CD14-positive monocyte (primary cell): ENCODE measurements around the gene TLNRD1. TPM values are rescaled to one million over a fixed set of nuclear protein-coding genes. Genes with fewer than 3 reads are reported as not detected.
A peak's percentile ranks its signal among the peaks of the same experiment; 100 is the strongest.

Source experiments
- DNase-seq, 3 donors: peaks; one replicate each; pipeline ENCODE4 v3.0.0-alpha.2; 2011 to 2022
- H2AFZ ChIP-seq: 2 replicates; pipeline ENCODE4 v1.6.0; 2012; ENCODE audit warnings: mild to moderate bottlenecking, low read depth, low read length, inconsistent platforms; ENCODE audit not compliant: insufficient read depth, poor library complexity, severe bottlenecking
- H3K27ac ChIP-seq, 2 donors: 1 replicate in 1 of 2; 2 replicates in 1 of 2; pipeline ENCODE4 v1.5.1; 2012 to 2013; ENCODE audit warnings: low read length in 2 of 2, control low read depth in 1 of 2, inconsistent platforms in 1 of 2, low read depth in 1 of 2, mild to moderate bottlenecking in 1 of 2
- H3K27me3 ChIP-seq, 2 donors: one replicate each; pipeline versions ENCODE4 v1.6.0 to v1.6.1; 2011 to 2013; ENCODE audit warnings: low read length in 2 of 2; ENCODE audit not compliant: control insufficient read depth in 2 of 2, insufficient read depth in 2 of 2
- H3K36me3 ChIP-seq, 2 donors: replicated peaks in 1 of 2; 1 replicate in 1 of 2; 2 replicates in 1 of 2; pipeline versions ENCODE4 v1.5.1 to v1.6.1; 2012 to 2013; ENCODE audit warnings: low read length in 2 of 2, control low read depth in 1 of 2, inconsistent platforms in 1 of 2, mild to moderate bottlenecking in 1 of 2; ENCODE audit not compliant: insufficient read depth in 2 of 2, control insufficient read depth in 1 of 2
- H3K4me1 ChIP-seq, 2 donors: 1 replicate in 1 of 2; 2 replicates in 1 of 2; pipeline versions ENCODE4 v1.5.1 to v1.6.1; 2012 to 2013; ENCODE audit warnings: low read length in 2 of 2, control low read depth in 1 of 2, inconsistent platforms in 1 of 2, mild to moderate bottlenecking in 1 of 2, moderate library complexity in 1 of 2; ENCODE audit not compliant: insufficient read depth in 2 of 2, control insufficient read depth in 1 of 2
- H3K4me2 ChIP-seq: replicated peaks from 2 replicates; pipeline ENCODE3; 2012; ENCODE audit warnings: low read length, moderate library complexity, mild to moderate bottlenecking; ENCODE audit not compliant: poor library complexity, severe bottlenecking; ENCODE audit errors: extremely low read depth
- H3K4me3 ChIP-seq, 3 experiments: fragments of 200-600 bp in 1 of 3; sonication (generic) in 1 of 3; replicated peaks in 1 of 3; 1 replicate in 2 of 3; 2 replicates in 1 of 3; pipeline ENCODE4 v1.5.1; 2011 to 2013; ENCODE audit warnings: low read length in 3 of 3, mild to moderate bottlenecking in 3 of 3, control low read depth in 2 of 3, low read depth in 2 of 3, inconsistent platforms in 1 of 3, moderate library complexity in 1 of 3
- H3K79me2 ChIP-seq: 2 replicates; pipeline ENCODE4 v1.6.0; 2012; ENCODE audit warnings: mild to moderate bottlenecking, control low read depth, inconsistent platforms, low read length, moderate library complexity; ENCODE audit not compliant: insufficient read depth
- H3K9ac ChIP-seq: 2 replicates; pipeline ENCODE4 v1.6.0; 2017; ENCODE audit warnings: low read length, mild to moderate bottlenecking; ENCODE audit not compliant: insufficient read depth, poor library complexity, severe bottlenecking
- H3K9me3 ChIP-seq, 2 donors: replicated peaks in 1 of 2; 1 replicate in 1 of 2; 2 replicates in 1 of 2; pipeline versions ENCODE4 v1.5.1 to v1.6.1; 2012 to 2013; ENCODE audit warnings: low read length in 2 of 2, control low read depth in 1 of 2; ENCODE audit not compliant: control insufficient read depth in 1 of 2, insufficient read depth in 1 of 2
- H4K20me1 ChIP-seq: 2 replicates; pipeline ENCODE4 v1.6.0; 2012; ENCODE audit warnings: mild to moderate bottlenecking, low read length, control low read depth, moderate library complexity; ENCODE audit not compliant: insufficient read depth
- H3K27ac Mint-ChIP-seq, 7 donors: one replicate each; pipeline ENCODE4 v1.8.0; 2020; ENCODE audit warnings: mild to moderate bottlenecking in 7 of 7, mixed read lengths in 7 of 7, moderate library complexity in 6 of 7, inconsistent platforms in 2 of 7
- H3K27me3 Mint-ChIP-seq, 3 donors: one replicate each; pipeline ENCODE4 v1.8.0; 2021 to 2022; ENCODE audit warnings: low read depth in 3 of 3, mild to moderate bottlenecking in 3 of 3, mixed read lengths in 3 of 3, moderate library complexity in 3 of 3, inconsistent platforms in 1 of 3
- H3K36me3 Mint-ChIP-seq, 2 donors: one replicate each; pipeline ENCODE4 v1.8.0; 2020; ENCODE audit warnings: mixed read lengths in 2 of 2, inconsistent platforms in 1 of 2, mild to moderate bottlenecking in 1 of 2
- H3K4me1 Mint-ChIP-seq: one replicate; pipeline ENCODE4 v1.8.0; 2020; ENCODE audit warnings: mild to moderate bottlenecking, mixed read lengths
- H3K4me3 Mint-ChIP-seq, 2 donors: one replicate each; pipeline ENCODE4 v1.8.0; 2020; ENCODE audit warnings: mild to moderate bottlenecking in 2 of 2, mixed read lengths in 2 of 2, moderate library complexity in 1 of 2
- H3K9me3 Mint-ChIP-seq, 7 donors: one replicate each; pipeline ENCODE4 v1.8.0; 2020 to 2022; ENCODE audit warnings: mixed read lengths in 7 of 7, mild to moderate bottlenecking in 6 of 7, moderate library complexity in 6 of 7, inconsistent platforms in 2 of 7
- CTCF ChIP-seq: fragments of 200-600 bp; IDR thresholded peaks from one replicate; pipeline ENCODE4 v1.8.0; 2022; ENCODE audit warnings: antibody characterized with exemption, mild to moderate bottlenecking
- WGBS: methylation state at CpG from one replicate; pipeline ENCODE4 v1.1.5; 2013; ENCODE audit warnings: missing lambda C conversion rate; ENCODE audit not compliant: insufficient coverage; 5-methylcytosine and 5-hydroxymethylcytosine counted together
- intact Hi-C, 2 donors: fragments of 100-400 bp; cut with micrococcal nuclease; formaldehyde crosslinking; loops; one replicate each; pipeline versions ENCODE4 v1.15.0 to v1.15.1; 2023
- polyA plus RNA-seq, 3 donors: library from polyadenylated mRNA; depleted of rRNA in 1 of 3; unstranded in 2 of 3; stranded (reverse) in 1 of 3; fragments of 300-500 nt in 2 of 3; fragments of >200 nt in 1 of 3; fragmentation: Illumina TruSeq in 2 of 3; gene quantifications; 1 replicate in 2 of 3; 2 replicates in 1 of 3; pipeline ENCODE4 v1.2.3, GENCODE V29; 2012 to 2021

Gene TLNRD1
- polyA plus RNA-seq, 3 donors, result 2.6 to 12.6 (median 3.4) TPM

GRCh38 chr15:81030301-81030750, 29.6 kb downstream of the TLNRD1 start:
- Mint-ChIP-seq H3K27ac (peak overlapping the region; percentile 48 to 88 (median 77)), H3K4me1 (peaks cover 27% of the 10 kb centered on the region), H3K9me3 (peaks cover 0 to 5% (median 3%) of the 10 kb centered on the region in 7 donors), H3K27me3 (peaks cover 0 to 5% (median 0%) of the 10 kb centered on the region in 3 donors), H3K36me3 (peaks cover 3% of the 10 kb centered on the region in 2 donors), H3K4me3 (peak overlapping the region in 1 of 2 donors; percentile 50)
- DNase-seq, result peak; percentile 23 to 58 (median 48)
- peak overlapping the region; percentile 31 for H3K4me2 ChIP-seq
- no peak overlapping the region for H2AFZ ChIP-seq
- intact Hi-C loops, result loop anchor here in 1 of 2 donors (10.0 kb wide), 1 partner anchor 46 kb away; the partner anchor contains the start of gene MESD
- TF ChIP-seq CTCF, result no peak
- H3K4me3 ChIP-seq, result no peak overlapping the region
- no peaks in the 10 kb centered on the region for H4K20me1 ChIP-seq
- peaks cover 27 to 31% of the 10 kb centered on the region in 2 donors for H3K4me1 ChIP-seq
- H3K27me3 ChIP-seq, result no peaks in the 10 kb centered on the region
- no peaks in the 10 kb centered on the region for H3K36me3 ChIP-seq
- H3K79me2 ChIP-seq, result no peaks in the 10 kb centered on the region
- peak overlapping the region in 1 of 2 donors; percentile 35 for H3K27ac ChIP-seq
- H3K9ac ChIP-seq, result no peak overlapping the region
- WGBS, result 18% methylated on average over 2 of the region's 3 CpGs
- no peaks in the 10 kb centered on the region for H3K9me3 ChIP-seq

DNA sequence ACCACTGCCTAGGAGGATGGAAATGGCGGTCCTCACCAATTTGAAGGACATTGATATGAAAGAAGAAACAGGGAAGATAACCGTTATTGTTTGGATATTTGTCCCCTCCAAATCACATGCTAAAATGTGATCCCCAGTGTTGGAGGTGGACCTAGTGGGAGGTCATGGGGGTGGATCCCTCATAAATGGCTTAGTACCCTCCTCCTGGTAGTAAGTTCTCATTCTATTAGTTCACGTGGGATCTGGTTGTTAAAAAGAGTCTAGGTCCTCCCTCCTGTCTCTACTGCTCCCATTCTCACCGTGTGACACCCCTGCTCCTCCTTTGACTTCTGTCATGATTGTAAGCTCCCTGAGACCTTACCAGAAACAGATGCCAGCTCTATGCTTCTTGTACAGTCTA, 30.5 kb downstream of the TLNRD1 start:
- TF ChIP-seq CTCF, result no peak
- H3K4me1 Mint-ChIP-seq, result peaks cover 23% of the 10 kb centered on the region
- Histone ChIP-seq H3K79me2 (no peaks in the 10 kb centered on the region), H3K9ac (no peak overlapping the region), H3K9me3 (no peaks in the 10 kb centered on the region), H3K4me2 (no peak overlapping the region), H3K27ac (no peak overlapping the region), H3K36me3 (no peaks in the 10 kb centered on the region), H3K4me3 (no peak overlapping the region), H3K4me1 (peaks cover 22 to 23% of the 10 kb centered on the region in 2 donors), H4K20me1 (no peaks in the 10 kb centered on the region), H2AFZ (no peak overlapping the region), H3K27me3 (no peaks in the 10 kb centered on the region)
- H3K9me3 Mint-ChIP-seq, result peaks cover 0 to 5% (median 3%) of the 10 kb centered on the region in 7 donors
- intact Hi-C loops, result loop anchor here in 1 of 2 donors (10.0 kb wide), 1 partner anchor 46 kb away; the partner anchor contains the start of gene MESD
- no peak overlapping the region for H3K4me3 Mint-ChIP-seq
- 92% methylated on average over 2 of the region's 4 CpGs for WGBS
- peaks cover 0 to 5% (median 0%) of the 10 kb centered on the region in 3 donors for H3K27me3 Mint-ChIP-seq
- no peak for DNase-seq
- H3K36me3 Mint-ChIP-seq, result peaks cover under 1 to 3% of the 10 kb centered on the region in 2 donors
- H3K27ac Mint-ChIP-seq, result no peak overlapping the region
